Kidney (tissue), 14 donors: ENCODE data around the gene SERINC5. TPM values are rescaled to one million over a fixed set of nuclear protein-coding genes. Genes with fewer than 3 reads are reported as not detected.

Experiments
- DNase-seq, 5 donors: peaks; one replicate each; pipeline ENCODE4 v3.0.0-alpha.2; 2013 to 2020
- FAIRE-seq: peaks from 2 replicates; lab custom pipeline; 2012; peaks lifted over from hg19 to GRCh38; lab: Jason Lieb, UNC
- H3K27ac ChIP-seq, 2 donors: one replicate each; pipeline ENCODE4 v1.7.0; 2013; ENCODE audit warnings: low read depth in 2 of 2, low read length in 2 of 2, inconsistent platforms in 1 of 2
- H3K27me3 ChIP-seq: one replicate; pipeline ENCODE4 v1.7.1; 2013; ENCODE audit warnings: low read length, inconsistent platforms; ENCODE audit not compliant: control insufficient read depth, insufficient read depth
- H3K36me3 ChIP-seq, 3 donors: one replicate each; pipeline versions ENCODE4 v1.7.0 to v1.7.1; 2013; ENCODE audit warnings: low read length in 3 of 3, control low read depth in 1 of 3, inconsistent platforms in 1 of 3; ENCODE audit not compliant: insufficient read depth in 3 of 3, control insufficient read depth in 2 of 3
- H3K4me1 ChIP-seq, 3 donors: one replicate each; pipeline versions ENCODE4 v1.7.0 to v1.7.1; 2013; ENCODE audit warnings: low read length in 3 of 3, inconsistent platforms in 1 of 3, low read depth in 1 of 3; ENCODE audit not compliant: control insufficient read depth in 2 of 3, insufficient read depth in 2 of 3
- H3K4me3 ChIP-seq, 3 donors: one replicate each; pipeline versions ENCODE4 v1.7.0 to v1.8.1; 2013; ENCODE audit warnings: low read length in 3 of 3, control low read depth in 1 of 3, inconsistent platforms in 1 of 3
- H3K9ac ChIP-seq, 3 donors: one replicate each; pipeline versions ENCODE4 v1.7.0 to v1.7.1; 2013; ENCODE audit warnings: low read length in 3 of 3, control low read depth in 1 of 3, inconsistent platforms in 1 of 3
- H3K9me3 ChIP-seq, 3 donors: one replicate each; pipeline versions ENCODE4 v1.7.0 to v1.7.1; 2013; ENCODE audit warnings: low read length in 3 of 3, control low read depth in 1 of 3, inconsistent platforms in 1 of 3; ENCODE audit not compliant: control insufficient read depth in 2 of 3, insufficient read depth in 1 of 3
- intact Hi-C: fragments of 100-400 bp; cut with DNase I; formaldehyde crosslinking; loops from one replicate; pipeline ENCODE4 v1.11.1; 2022
- polyA plus RNA-seq: library from polyadenylated mRNA; stranded (reverse); fragments of 350-450 nt; fragmentation: Illumina TruSeq; extraction: RNeasy Lipid Tissue Mini Kit (QIAGEN cat#74804); gene quantifications from one replicate; pipeline ENCODE4 v1.2.3, GENCODE V29; 2014; ENCODE audit warnings: low read depth, low replicate concordance; ENCODE audit not compliant: insufficient read depth
- total RNA-seq: library from RNA; stranded (reverse); fragmentation: NEBNext Ultra II Directional; extraction: Animal tissue kit (Norgen Biotek cat#: 25700); gene quantifications from one replicate; pipeline ENCODE4 v1.2.1, GENCODE V29; 2021
- TF ChIP-seq, protein P1 (sequence below): IDR thresholded peaks from 3 replicates; pipeline ENCODE4 v1.5.1; 2012; ENCODE audit warnings: mild to moderate bottlenecking, moderate library complexity, borderline replicate concordance; ENCODE audit not compliant: insufficient read depth; ENCODE audit errors: extremely low read depth
- donor health status: control.
- donor health status: control.
- donor health status: control.
- donor health status: control.
- donor health status: control.
- donor health status: DM: yes; HTN: yes; CAD: no.
- donor health status: Normal renal cell carcinoma (clear cell type).

The SERINC5 gene
- total and polyA plus RNA-seq, 2 donors from 2014 or later: 3.9 to 23.8 TPM

DNA sequence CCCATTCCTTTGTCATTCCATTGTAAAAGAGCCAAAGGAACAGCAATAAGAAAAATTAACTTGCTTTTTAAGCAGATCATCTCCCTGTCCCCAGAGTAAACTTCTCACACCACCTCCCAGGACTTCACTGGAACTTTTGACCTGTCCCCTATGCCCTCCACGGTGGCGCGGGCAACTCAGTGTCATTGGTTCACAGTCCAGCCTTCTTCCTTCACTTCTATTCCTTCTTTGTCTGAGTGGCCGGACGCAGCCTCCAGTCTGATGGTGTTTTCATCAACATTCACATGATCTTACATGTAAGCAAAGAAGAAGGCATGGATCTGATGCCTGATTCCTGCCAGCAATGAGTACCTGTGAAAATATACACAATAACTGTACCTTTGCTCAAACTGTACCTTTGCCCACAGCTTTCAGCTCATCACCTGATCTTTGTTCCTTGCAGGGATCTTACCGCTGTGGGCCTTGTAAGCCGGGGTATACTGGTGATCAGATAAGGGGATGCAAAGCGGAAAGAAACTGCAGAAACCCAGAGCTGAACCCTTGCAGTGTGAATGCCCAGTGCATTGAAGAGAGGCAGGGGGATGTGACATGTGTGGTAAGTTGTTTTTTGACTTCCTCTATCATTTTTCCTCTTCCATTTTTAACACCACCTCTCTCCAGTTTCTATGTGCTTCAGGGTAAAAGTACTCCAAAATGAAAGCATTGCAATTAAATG is 188.2 kb downstream of the SERINC5 start:
- no peak overlapping the region for H3K4me3 ChIP-seq
- no peak overlapping the region for H3K27ac ChIP-seq
- TF ChIP-seq, protein P1, sequence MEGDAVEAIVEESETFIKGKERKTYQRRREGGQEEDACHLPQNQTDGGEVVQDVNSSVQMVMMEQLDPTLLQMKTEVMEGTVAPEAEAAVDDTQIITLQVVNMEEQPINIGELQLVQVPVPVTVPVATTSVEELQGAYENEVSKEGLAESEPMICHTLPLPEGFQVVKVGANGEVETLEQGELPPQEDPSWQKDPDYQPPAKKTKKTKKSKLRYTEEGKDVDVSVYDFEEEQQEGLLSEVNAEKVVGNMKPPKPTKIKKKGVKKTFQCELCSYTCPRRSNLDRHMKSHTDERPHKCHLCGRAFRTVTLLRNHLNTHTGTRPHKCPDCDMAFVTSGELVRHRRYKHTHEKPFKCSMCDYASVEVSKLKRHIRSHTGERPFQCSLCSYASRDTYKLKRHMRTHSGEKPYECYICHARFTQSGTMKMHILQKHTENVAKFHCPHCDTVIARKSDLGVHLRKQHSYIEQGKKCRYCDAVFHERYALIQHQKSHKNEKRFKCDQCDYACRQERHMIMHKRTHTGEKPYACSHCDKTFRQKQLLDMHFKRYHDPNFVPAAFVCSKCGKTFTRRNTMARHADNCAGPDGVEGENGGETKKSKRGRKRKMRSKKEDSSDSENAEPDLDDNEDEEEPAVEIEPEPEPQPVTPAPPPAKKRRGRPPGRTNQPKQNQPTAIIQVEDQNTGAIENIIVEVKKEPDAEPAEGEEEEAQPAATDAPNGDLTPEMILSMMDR: no peak
- FAIRE-seq (no peak), DNase-seq (no peak)
- H3K27me3 ChIP-seq: no peaks in the 10 kb centered on the region
- intact Hi-C loops: no loop called here
- no peaks in the 10 kb centered on the region for H3K9me3 ChIP-seq
- no peaks in the 10 kb centered on the region for H3K4me1 ChIP-seq
- H3K9ac ChIP-seq: no peak overlapping the region
- H3K36me3 ChIP-seq: peaks cover 0 to 3% (median 0%) of the 10 kb centered on the region in 3 donors

DNA sequence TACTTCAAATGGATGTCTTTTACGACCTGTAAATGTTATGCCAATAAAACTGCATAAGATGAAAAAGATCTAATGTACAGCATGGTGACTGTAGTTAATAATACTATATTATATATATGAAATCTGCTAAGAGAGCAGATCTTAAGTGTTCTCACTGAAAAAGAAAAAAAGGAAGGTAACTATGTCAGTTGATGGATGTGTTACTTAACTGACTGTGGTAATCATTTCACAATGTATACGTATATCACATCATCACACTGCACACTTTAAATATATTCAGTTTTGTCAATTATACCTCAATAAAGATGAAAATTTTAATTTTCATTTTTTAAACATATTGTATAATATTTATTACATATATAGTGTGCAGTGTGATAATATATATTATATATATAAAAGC is 188.8 kb downstream of the SERINC5 start:
- peaks cover 0 to 3% (median 0%) of the 10 kb centered on the region in 3 donors for H3K36me3 ChIP-seq
- no peaks in the 10 kb centered on the region for H3K4me1 ChIP-seq
- DNase-seq (no peak), FAIRE-seq (no peak)
- no peaks in the 10 kb centered on the region for H3K9me3 ChIP-seq
- H3K27me3 ChIP-seq: no peaks in the 10 kb centered on the region
- TF ChIP-seq, protein P1: no peak
- no peak overlapping the region for H3K27ac ChIP-seq
- intact Hi-C loops: no loop called here
- no peak overlapping the region for H3K4me3 ChIP-seq
- H3K9ac ChIP-seq: no peak overlapping the region

DNA sequence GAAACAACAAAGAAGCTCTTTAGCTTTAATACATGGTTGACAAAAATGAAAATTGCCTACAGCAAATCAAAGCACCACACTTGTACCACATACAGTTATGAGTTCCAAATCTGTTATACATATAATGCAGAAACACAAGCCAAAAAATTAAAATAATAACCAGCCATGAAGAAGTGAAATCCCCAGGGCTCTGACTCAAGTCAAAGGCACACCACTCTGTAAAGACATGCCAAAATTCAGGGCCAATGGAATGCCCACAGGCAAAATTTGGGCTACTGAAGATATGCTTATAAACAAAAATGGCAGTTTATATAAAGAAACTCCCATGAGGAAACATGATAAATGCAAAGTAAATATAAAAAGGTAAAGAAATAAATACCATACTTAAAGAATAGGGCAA is 191.7 kb downstream of the SERINC5 start:
- no peak overlapping the region for H3K4me3 ChIP-seq
- FAIRE-seq (no peak), DNase-seq (no peak)
- TF ChIP-seq, protein P1: no peak
- no peaks in the 10 kb centered on the region for H3K36me3 ChIP-seq
- no peaks in the 10 kb centered on the region for H3K27me3 ChIP-seq
- intact Hi-C loops: no loop called here
- H3K27ac ChIP-seq: no peak overlapping the region
- H3K9ac ChIP-seq: no peak overlapping the region
- no peaks in the 10 kb centered on the region for H3K4me1 ChIP-seq
- H3K9me3 ChIP-seq: no peaks in the 10 kb centered on the region

Other genes with a start within 250 kb of the SERINC5 start
- gene THBS4, start 220.7 kb downstream of the SERINC5 start, total RNA-seq: 1.4 TPM
- gene THBS4, start 220.7 kb downstream of the SERINC5 start, polyA plus RNA-seq: 1.8 TPM
- gene SPZ1, start 64.0 kb upstream of the SERINC5 start, total RNA-seq: not detected
- gene SPZ1, start 64.0 kb upstream of the SERINC5 start, polyA plus RNA-seq: not detected
- 39.4 TPM for gene ZFYVE16, start 152.0 kb upstream of the SERINC5 start, total RNA-seq
- 10.2 TPM for gene ZFYVE16, start 152.0 kb upstream of the SERINC5 start, polyA plus RNA-seq
- 3.8 TPM for gene FAM151B, start 232.1 kb upstream of the SERINC5 start, total RNA-seq
- 1.8 TPM for gene FAM151B, start 232.1 kb upstream of the SERINC5 start, polyA plus RNA-seq